Subcutaneous adipose tissue (tissue), 4 donors: ENCODE measurements around the gene TMEFF2. TPM values are rescaled to one million over a fixed set of nuclear protein-coding genes. Genes with fewer than 3 reads are reported as not detected.

Experiments
- total RNA-seq, 4 donors: library from RNA; depleted of rRNA; stranded (reverse); fragments of >200 nt; gene quantifications; one replicate each; pipeline ENCODE4 v1.1.0, GENCODE V29; 2016
- TF ChIP-seq, protein P1 (sequence below): fragments of 450-650 bp; IDR thresholded peaks from one replicate; pipeline ENCODE4 v1.5.1; 2016; ENCODE audit warnings: low read depth, mild to moderate bottlenecking, control low read depth, antibody characterized with exemption, moderate library complexity

TMEFF2 gene
- total RNA-seq, 4 donors from 2014 or later = 0.22 TPM; not detected in 3

DNA sequence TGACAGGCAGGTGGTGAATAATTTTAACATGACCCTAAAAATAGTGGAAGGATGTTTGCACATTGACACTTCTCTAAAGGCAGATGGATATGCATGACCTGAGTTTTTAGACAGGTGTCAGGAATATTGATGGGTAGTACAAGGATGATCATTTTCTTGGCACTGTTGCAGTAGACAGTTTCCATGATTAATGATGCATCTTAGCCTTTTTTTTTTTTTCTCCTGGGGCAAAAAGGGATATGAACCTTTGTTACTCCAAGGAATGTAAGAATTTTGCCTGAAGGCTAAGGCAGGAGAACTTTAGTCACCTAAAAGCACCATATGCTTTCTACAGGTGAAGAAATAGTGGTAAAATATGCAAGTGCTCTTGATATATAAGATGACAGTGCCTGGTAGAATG lies 211.5 kb downstream of the TMEFF2 start:
- TF ChIP-seq, protein P1, sequence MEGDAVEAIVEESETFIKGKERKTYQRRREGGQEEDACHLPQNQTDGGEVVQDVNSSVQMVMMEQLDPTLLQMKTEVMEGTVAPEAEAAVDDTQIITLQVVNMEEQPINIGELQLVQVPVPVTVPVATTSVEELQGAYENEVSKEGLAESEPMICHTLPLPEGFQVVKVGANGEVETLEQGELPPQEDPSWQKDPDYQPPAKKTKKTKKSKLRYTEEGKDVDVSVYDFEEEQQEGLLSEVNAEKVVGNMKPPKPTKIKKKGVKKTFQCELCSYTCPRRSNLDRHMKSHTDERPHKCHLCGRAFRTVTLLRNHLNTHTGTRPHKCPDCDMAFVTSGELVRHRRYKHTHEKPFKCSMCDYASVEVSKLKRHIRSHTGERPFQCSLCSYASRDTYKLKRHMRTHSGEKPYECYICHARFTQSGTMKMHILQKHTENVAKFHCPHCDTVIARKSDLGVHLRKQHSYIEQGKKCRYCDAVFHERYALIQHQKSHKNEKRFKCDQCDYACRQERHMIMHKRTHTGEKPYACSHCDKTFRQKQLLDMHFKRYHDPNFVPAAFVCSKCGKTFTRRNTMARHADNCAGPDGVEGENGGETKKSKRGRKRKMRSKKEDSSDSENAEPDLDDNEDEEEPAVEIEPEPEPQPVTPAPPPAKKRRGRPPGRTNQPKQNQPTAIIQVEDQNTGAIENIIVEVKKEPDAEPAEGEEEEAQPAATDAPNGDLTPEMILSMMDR = no peak

DNA sequence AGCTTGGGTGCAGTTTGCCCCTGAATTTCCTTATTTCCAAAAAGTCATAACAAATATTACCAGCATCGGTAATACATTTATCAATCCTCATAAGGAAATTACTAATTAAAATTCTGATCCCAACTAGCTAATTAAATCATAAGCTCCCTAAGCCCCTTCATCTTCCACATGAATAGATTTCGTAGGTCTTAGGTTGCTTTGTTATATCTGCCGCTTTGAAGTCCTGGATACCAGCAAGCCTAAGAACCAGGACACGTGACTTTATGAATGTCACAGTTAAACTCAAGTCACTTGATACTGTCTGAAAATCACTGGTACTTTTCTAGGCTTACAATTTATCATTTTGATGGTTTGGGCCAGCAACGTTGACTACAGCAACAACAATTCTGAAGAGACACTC lies 213.0 kb downstream of the TMEFF2 start:
- TF ChIP-seq, protein P1 = no peak

DNA sequence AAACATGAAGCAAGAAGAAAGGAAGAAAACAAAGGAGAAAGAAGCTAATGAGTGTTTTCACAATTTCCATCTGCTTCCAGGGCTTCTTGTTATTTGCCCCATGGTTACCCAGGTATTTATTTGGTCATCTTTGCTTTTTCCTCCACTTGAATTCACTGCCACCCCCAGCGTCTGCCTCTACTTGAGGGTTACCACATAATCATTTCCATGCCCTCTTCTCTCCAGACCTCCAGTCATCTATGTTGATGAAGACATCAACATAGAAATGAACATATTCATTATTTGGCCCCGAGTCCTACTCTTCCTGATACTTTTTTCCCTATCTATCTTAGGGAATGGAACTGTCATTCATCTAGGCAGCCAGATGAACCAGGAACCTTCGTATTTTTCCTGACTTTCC lies 214.2 kb downstream of the TMEFF2 start:
- TF ChIP-seq, protein P1 = no peak

DNA sequence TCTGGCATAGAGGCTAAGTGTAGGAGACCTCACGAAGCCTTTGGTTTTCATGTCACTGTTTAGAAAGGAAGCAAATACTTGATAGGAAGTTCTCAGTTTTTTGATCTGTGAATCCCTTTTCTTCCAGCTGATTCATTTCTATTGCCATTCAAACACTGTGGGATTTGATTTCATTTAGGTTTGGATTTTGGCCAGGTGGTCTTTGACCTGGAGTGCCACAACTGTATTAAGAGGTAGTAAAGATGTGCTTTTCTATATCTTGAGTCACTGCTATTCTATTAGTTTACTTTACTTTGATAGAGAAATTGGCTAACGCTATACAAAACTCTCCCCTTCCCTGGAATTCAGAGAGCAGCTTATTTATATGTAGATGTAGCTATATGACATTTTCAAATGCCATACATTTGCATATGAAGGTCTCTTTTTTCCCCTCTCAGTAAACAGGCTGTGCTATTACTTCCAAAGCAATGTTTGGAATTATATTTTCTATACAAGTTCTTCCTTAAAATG lies 215.5 kb downstream of the TMEFF2 start:
- TF ChIP-seq, protein P1 = no peak

DNA sequence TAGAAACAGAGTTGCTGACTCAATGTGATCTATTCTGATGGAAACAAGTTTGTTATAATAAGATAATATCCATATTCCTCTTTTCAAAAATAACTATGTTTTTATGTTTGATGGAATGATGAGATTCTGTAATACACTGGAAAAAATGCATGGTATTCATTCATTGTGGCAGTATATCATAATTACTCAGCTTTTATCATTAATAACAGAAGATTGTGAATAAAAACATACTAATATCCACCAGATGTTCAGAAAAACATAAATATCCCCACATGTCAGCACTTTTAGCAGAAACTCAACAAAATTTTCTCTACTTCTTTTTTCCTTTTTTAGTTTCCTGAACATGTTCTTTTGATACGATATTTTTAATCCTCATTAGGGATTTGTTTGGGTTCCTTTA lies 217.0 kb downstream of the TMEFF2 start:
- TF ChIP-seq, protein P1 = no peak

DNA sequence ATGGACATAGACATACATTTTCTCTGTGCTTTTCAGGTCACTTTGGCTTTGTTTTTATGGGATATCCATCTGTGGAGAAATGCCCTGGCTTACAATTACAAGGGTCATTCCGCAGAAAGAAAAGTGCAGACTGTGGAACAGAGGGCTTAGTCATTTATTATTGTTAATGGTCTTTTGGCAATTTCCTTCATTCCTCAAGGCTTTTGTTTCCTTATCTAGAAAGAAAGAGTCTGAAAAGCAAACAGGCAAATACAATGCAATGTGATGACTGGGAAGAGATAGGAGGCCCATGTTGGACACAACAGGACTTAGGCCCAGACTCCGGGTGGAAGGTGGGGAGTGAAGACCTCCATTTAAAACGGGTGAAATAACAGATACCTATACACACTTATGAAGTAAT lies 218.3 kb downstream of the TMEFF2 start:
- TF ChIP-seq, protein P1 = no peak

DNA sequence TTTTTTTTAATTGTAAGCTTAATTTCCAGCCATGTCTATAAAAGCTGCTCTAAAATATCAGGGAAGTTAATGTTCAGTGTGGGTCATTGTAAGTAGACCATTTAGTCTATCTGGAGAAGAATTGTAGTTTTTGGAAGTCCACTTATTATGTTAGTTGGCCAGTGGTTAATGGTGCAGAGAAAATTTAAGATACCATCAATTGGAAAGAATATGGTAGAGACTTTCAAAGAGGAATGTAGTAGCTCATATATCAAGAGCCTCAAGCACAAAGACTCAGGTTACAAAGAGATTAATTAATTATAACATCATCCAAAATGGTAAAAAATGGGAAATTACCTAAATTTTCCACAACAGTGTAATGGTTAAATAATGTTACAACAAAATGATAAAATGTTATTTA lies 220.1 kb downstream of the TMEFF2 start:
- TF ChIP-seq, protein P1 = no peak
